DND-41 (cell line): ENCODE measurements around the gene PRICKLE2.

ENCODE experiments used
- ATAC-seq: fragments of 200-7000 bp; cut with Tn5 transposase; 3 replicates; pipeline ENCODE4 v1.9.1; 2021; ENCODE audit warnings: low read depth; ENCODE audit not compliant: insufficient read depth
- DNase-seq: peaks from one replicate; pipeline ENCODE4 v3.0.0-alpha.2; 2020
- H2AFZ ChIP-seq: 2 replicates; pipeline ENCODE4 v1.6.0; 2012; ENCODE audit warnings: low read depth, low read length
- H3K27ac ChIP-seq: 2 replicates; pipeline ENCODE4 v1.5.1; 2012; ENCODE audit warnings: low read length, inconsistent platforms
- H3K27me3 ChIP-seq: fragments of 200-600 bp; sonication (generic); 2 replicates; pipeline ENCODE4 v1.6.0; 2012; ENCODE audit warnings: low read length, mild to moderate bottlenecking, inconsistent platforms; ENCODE audit not compliant: insufficient read depth, poor library complexity
- H3K36me3 ChIP-seq: 2 replicates; pipeline ENCODE4 v1.5.1; 2012; ENCODE audit warnings: low read length, inconsistent platforms; ENCODE audit not compliant: insufficient read depth
- H3K4me1 ChIP-seq: 2 replicates; pipeline ENCODE4 v1.5.1; 2012; ENCODE audit warnings: mild to moderate bottlenecking, low read length; ENCODE audit not compliant: insufficient read depth
- H3K4me2 ChIP-seq: 2 replicates; pipeline ENCODE4 v1.6.0; 2012; ENCODE audit warnings: mild to moderate bottlenecking, moderate library complexity, low read length, inconsistent platforms; ENCODE audit not compliant: insufficient read depth
- H3K4me3 ChIP-seq, 2 experiments: fragments of 200-600 bp in 1 of 2; shearing (Covaris generic) in 1 of 2; 2 replicates each; pipeline ENCODE4 v1.5.1; 2012 to 2016; ENCODE audit warnings: inconsistent platforms in 2 of 2, low read length in 2 of 2, mild to moderate bottlenecking in 2 of 2, low read depth in 1 of 2, moderate library complexity in 1 of 2
- H3K79me2 ChIP-seq: 2 replicates; pipeline ENCODE4 v1.6.0; 2012; ENCODE audit warnings: low read length, inconsistent platforms; ENCODE audit not compliant: insufficient read depth
- H3K9ac ChIP-seq: 2 replicates; pipeline ENCODE4 v1.6.0; 2012; ENCODE audit warnings: low read depth, mild to moderate bottlenecking, inconsistent platforms, low read length, moderate library complexity
- H3K9me3 ChIP-seq: 2 replicates; pipeline ENCODE4 v1.5.1; 2012; ENCODE audit warnings: low read length, moderate library complexity, mild to moderate bottlenecking, inconsistent platforms; ENCODE audit not compliant: insufficient read depth, severe bottlenecking
- H4K20me1 ChIP-seq: 2 replicates; pipeline ENCODE4 v1.6.0; 2012; ENCODE audit warnings: low read length; ENCODE audit not compliant: insufficient read depth
- CTCF ChIP-seq: IDR thresholded peaks from 2 replicates; pipeline ENCODE4 v1.5.1; 2012; ENCODE audit warnings: borderline replicate concordance, low read length, moderate library complexity, mild to moderate bottlenecking; ENCODE audit not compliant: poor library complexity, severe bottlenecking; ENCODE audit errors: extremely low read depth
- EZH2 ChIP-seq: IDR thresholded peaks from 3 replicates; pipeline ENCODE4 v1.6.1; 2012; ENCODE audit warnings: borderline replicate concordance, low read depth, mild to moderate bottlenecking, moderate library complexity, low read length, inconsistent platforms; ENCODE audit not compliant: severe bottlenecking

The PRICKLE2 gene

GRCh38 chr3:64082961-64083541, 142.2 kb downstream of the PRICKLE2 start:
- ATAC-seq (no peak), DNase-seq (no peak)
- Histone ChIP-seq H3K79me2 (no peaks in the 10 kb centered on the region), H3K27ac (no peak overlapping the region), H3K4me2 (no peak overlapping the region), H3K4me3 (no peak overlapping the region), H3K36me3 (no peaks in the 10 kb centered on the region), H3K27me3 (no peaks in the 10 kb centered on the region), H3K9ac (no peak overlapping the region), H3K9me3 (no peaks in the 10 kb centered on the region), H3K4me1 (no peaks in the 10 kb centered on the region), H4K20me1 (no peaks in the 10 kb centered on the region), H2AFZ (no peak overlapping the region)
- TF ChIP-seq EZH2 (no peak), CTCF (no peak)

- Histone ChIP-seq H3K27me3 (no peaks in the 10 kb centered on the region), H3K79me2 (no peaks in the 10 kb centered on the region), H3K9me3 (no peaks in the 10 kb centered on the region), H3K9ac (no peak overlapping the region), H3K4me2 (no peak overlapping the region), H3K27ac (no peak overlapping the region), H4K20me1 (no peaks in the 10 kb centered on the region), H3K4me3 (no peak overlapping the region), H3K36me3 (no peaks in the 10 kb centered on the region), H3K4me1 (no peaks in the 10 kb centered on the region), H2AFZ (no peak overlapping the region)
- DNase-seq = no peak
- ATAC-seq = no peak
- TF ChIP-seq CTCF (no peak), EZH2 (no peak)
These were observed 142.9 kb downstream of the PRICKLE2 start for GRCh38 chr3:64082411-64082810.

GRCh38 chr3:64081235-64081630, 144.0 kb downstream of the PRICKLE2 start:
- Histone ChIP-seq H4K20me1 (no peaks in the 10 kb centered on the region), H3K9ac (no peak overlapping the region), H3K4me2 (no peak overlapping the region), H3K27me3 (no peaks in the 10 kb centered on the region), H3K4me1 (no peaks in the 10 kb centered on the region), H3K79me2 (no peaks in the 10 kb centered on the region), H2AFZ (no peak overlapping the region), H3K27ac (no peak overlapping the region), H3K9me3 (no peaks in the 10 kb centered on the region), H3K36me3 (no peaks in the 10 kb centered on the region), H3K4me3 (no peak overlapping the region)
- TF ChIP-seq EZH2 (no peak), CTCF (no peak)
- DNase-seq = no peak
- no peak for ATAC-seq
